Gastroesophageal sphincter (tissue), 3 donors: ENCODE measurements around the gene ENO2.

Experiments
- CTCF ChIP-seq, 4 experiments: fragments of 200-600 bp in 2 of 4; fragments of 450-650 bp in 2 of 4; sonication (generic) in 1 of 4; IDR thresholded peaks; one replicate each; pipeline ENCODE4 v1.5.1; 2017 to 2019; ENCODE audit warnings: antibody characterized with exemption in 4 of 4, mild to moderate bottlenecking in 2 of 4, moderate library complexity in 2 of 4
- EP300 ChIP-seq: sonication (generic); formaldehyde crosslinking; IDR thresholded peaks from one replicate; pipeline ENCODE4 v1.6.1; 2017; ENCODE audit warnings: antibody characterized with exemption, mild to moderate bottlenecking
- POLR2A ChIP-seq, 2 donors: fragments of 450-650 bp; IDR thresholded peaks; one replicate each; pipeline ENCODE4 v1.6.1; 2017; ENCODE audit warnings: antibody characterized with exemption in 2 of 2, mild to moderate bottlenecking in 2 of 2, moderate library complexity in 1 of 2
- POLR2AphosphoS5 ChIP-seq: sonication (generic); formaldehyde crosslinking; IDR thresholded peaks from one replicate; pipeline ENCODE4 v1.6.1; 2017; ENCODE audit warnings: antibody characterized with exemption

DNA sequence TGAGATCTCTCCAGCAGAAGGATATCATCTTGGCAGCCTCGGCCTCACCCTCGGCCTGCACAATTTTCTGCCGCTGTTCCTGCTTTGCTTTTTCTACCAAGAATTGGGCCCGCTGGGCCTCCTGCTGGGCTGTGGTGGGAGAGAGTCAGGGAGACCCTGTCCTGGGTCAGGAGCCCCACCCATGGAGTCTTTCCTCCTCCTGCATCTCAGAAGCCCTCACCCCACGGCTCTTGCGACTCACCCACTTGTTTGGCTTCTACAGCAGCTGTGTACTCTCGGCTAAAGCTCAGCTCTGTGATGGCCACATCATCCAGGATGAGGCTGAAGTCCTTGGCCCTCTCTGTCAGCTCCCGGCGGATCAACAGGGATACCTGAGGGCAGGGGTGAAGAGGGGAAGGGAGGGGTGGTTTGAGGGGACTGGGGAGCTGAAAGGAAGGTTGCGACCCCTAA is 53.3 kb downstream of the ENO2 start:
- TF ChIP-seq CTCF (IDR thresholded peaks at IDR 0.05) (no peak), POLR2AphosphoS5 (no peak), POLR2A (IDR thresholded peaks at IDR 0.05) (no peak), EP300 (no peak)
